Measurements from ENCODE around the gene ZNF521.

ZNF521 gene

DNA sequence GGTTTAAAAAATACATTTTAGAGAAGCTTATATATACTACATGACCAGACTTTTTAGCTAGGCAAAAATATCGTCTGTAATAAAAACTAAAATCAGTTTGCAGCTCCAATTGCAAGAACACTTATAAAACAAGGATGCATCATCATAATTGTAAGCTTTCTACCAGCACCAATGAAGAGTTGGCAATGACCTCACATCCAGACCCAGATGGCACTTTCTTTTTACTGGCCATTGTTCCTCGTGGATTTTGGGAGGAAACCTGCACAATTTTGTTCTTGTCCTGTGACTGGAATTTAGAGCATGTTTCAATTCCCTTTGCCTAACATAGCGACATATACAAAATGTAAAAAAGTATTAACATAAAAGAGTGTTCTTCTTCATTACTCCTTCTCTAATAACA, 174.3 kb downstream of the ZNF521 start:
- Histone ChIP-seq H3K27me3 (ENCODE audit: insufficient read depth, low read length) (no peaks in the 10 kb centered on the region), H3K27ac (ENCODE audit: low read depth, low read length) (no peak overlapping the region), H3K36me3 (ENCODE audit: insufficient read depth, low read length) (no peaks in the 10 kb centered on the region), H3K4me3 (ENCODE audit: low read length) (no peak overlapping the region), H3K9ac (ENCODE audit: low read depth, low read length) (no peak overlapping the region), H3K4me1 (ENCODE audit: insufficient read depth, low read length) (peaks cover 18% of the 10 kb centered on the region; the same call in 1 of the 2 replicates), H3K9me3 (ENCODE audit: insufficient read depth, low read depth, low read length) (no peaks in the 10 kb centered on the region)
- 95% methylated on average over 2 of the region's 3 CpGs for WGBS

DNA sequence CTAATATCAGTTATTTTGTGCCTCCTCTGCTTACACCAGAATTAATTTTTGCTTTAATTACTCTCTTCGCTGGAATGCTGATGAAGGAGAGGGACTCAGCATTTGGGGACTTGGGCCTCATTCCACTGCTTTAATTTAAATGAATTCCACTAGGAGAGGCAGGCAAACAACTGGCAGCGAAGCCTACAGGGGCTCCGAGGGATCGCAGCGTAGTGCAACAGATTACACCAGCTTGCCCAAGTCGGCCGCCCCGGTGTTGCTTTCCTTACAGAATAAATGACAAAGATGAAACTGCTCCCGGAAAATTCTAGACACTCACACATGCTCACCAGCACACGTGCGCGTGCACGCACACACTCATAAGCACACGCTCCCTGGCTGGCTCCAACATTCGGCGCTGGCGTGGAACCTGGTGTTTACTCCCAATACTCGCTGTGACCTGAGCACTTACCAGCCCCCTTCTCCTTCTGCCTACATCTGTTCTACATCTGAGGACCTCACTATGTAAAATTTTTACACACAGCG, 175.4 kb downstream of the ZNF521 start:
- no peak overlapping the region for H3K27ac ChIP-seq (ENCODE audit: low read depth, low read length)
- H3K27me3 ChIP-seq (ENCODE audit: insufficient read depth, low read length), result no peaks in the 10 kb centered on the region
- H3K36me3 ChIP-seq (ENCODE audit: insufficient read depth, low read length), result no peaks in the 10 kb centered on the region
- no peaks in the 10 kb centered on the region for H3K9me3 ChIP-seq (ENCODE audit: insufficient read depth, low read depth, low read length)
- H3K4me3 ChIP-seq (ENCODE audit: low read length), result no peak overlapping the region
- H3K4me1 ChIP-seq (ENCODE audit: insufficient read depth, low read length), result peaks cover 18% of the 10 kb centered on the region; the same call in 1 of the 2 replicates
- 96% methylated on average over 19 of the region's 19 CpGs for WGBS
- no peak overlapping the region for H3K9ac ChIP-seq (ENCODE audit: low read depth, low read length)

DNA sequence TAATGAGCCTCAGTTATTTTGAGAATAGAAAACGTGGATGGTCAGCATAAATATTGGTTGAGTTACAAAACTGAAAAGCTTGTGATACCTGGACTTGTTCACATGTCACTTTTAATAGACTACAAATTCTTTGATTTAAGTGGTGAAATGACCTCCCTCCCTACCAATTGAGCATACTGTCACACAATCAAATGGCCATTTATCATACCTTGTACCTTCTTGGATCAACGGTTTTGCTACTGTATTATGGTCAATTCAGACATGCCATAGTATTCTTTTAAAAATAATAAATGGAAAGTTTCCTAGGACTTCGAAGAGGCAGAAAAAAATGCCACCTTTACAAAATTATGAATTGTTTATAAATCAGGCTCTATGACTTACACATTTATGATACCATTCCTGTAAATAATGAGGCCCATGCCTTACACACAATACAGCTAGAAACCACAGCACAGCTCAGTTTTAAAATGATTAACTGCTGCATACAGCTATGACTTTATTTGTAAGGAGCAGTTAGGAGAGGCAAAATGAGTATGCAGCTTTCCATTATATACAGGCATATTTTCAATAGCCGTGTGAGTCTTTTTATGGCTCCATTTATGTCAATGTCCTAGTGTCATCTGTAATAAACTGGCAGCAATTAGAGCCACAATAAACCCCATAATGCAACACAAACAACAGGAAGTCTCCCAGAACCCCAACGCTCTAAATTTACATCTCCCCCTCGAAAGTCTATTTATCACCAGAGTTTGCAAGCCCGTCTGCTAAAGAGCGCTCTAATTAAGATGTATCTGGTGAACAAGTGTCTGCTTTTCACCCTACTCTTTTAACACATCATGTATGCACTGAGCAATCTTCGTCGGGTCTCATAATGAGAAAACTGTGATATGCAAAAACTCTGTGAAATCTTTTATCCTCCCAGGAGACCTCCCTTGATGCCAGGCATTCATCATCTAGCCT, 176.1 kb downstream of the ZNF521 start:
- no peaks in the 10 kb centered on the region for H3K27me3 ChIP-seq (ENCODE audit: insufficient read depth, low read length)
- no peak overlapping the region for H3K27ac ChIP-seq (ENCODE audit: low read depth, low read length)
- peaks cover 15% of the 10 kb centered on the region; the same call in 1 of the 2 replicates for H3K4me1 ChIP-seq (ENCODE audit: insufficient read depth, low read length)
- no peak overlapping the region for H3K4me3 ChIP-seq (ENCODE audit: low read length)
- no peak overlapping the region for H3K9ac ChIP-seq (ENCODE audit: low read depth, low read length)
- no peaks in the 10 kb centered on the region for H3K36me3 ChIP-seq (ENCODE audit: insufficient read depth, low read length)
- H3K9me3 ChIP-seq (ENCODE audit: insufficient read depth, low read depth, low read length), result no peaks in the 10 kb centered on the region
- 95% methylated on average over 9 of the region's 10 CpGs for WGBS

DNA sequence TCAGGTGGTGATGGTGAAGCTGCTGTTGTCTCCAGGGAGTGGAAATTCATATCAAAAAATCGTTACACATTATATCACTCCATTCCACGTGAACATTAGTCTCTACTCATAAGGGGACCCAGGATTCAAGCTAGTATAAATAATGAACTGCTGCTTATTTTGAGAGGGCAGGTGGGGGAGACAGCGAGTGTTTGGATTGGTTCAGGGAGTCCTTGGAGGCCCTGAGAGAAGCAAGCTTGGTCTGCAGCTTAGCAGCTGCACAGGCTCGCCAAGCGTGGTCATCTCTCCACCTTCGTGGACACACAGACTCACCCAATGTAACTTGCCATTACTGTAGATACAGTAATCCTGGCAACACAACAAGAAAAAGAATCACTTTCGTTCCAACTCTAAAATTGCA, 177.6 kb downstream of the ZNF521 start:
- H3K4me3 ChIP-seq (ENCODE audit: low read length), result no peak overlapping the region
- H3K36me3 ChIP-seq (ENCODE audit: insufficient read depth, low read length), result no peaks in the 10 kb centered on the region
- H3K27ac ChIP-seq (ENCODE audit: low read depth, low read length), result no peak overlapping the region
- WGBS, result 97% methylated on average over 5 of the region's 7 CpGs
- H3K27me3 ChIP-seq (ENCODE audit: insufficient read depth, low read length), result no peaks in the 10 kb centered on the region
- H3K4me1 ChIP-seq (ENCODE audit: insufficient read depth, low read length), result peaks cover 12% of the 10 kb centered on the region; the same call in 1 of the 2 replicates
- H3K9ac ChIP-seq (ENCODE audit: low read depth, low read length), result no peak overlapping the region
- H3K9me3 ChIP-seq (ENCODE audit: insufficient read depth, low read depth, low read length), result no peaks in the 10 kb centered on the region

DNA sequence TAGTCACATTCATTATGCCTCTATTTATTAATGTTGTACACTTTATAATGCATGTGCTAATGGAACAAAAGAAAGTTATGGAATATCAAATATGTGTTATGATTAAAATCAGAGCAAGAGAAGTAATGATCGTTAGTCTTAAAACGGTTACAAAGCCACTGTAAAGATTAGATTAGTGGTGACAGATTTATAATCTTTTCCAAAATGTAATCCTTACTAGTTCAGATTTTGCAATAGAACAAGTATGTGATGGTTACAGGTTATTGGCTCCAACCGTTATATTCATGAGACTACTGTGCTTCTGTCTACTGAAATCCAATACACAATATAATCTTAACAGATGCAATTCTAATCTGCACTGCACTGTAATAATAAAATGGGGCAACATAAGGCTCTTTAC, 180.6 kb downstream of the ZNF521 start:
- no peak overlapping the region for H3K4me3 ChIP-seq (ENCODE audit: low read length)
- no peaks in the 10 kb centered on the region for H3K27me3 ChIP-seq (ENCODE audit: insufficient read depth, low read length)
- H3K4me1 ChIP-seq (ENCODE audit: insufficient read depth, low read length), result peaks cover 5% of the 10 kb centered on the region; the same call in 1 of the 2 replicates
- no peaks in the 10 kb centered on the region for H3K9me3 ChIP-seq (ENCODE audit: insufficient read depth, low read depth, low read length)
- no peak overlapping the region for H3K9ac ChIP-seq (ENCODE audit: low read depth, low read length)
- H3K36me3 ChIP-seq (ENCODE audit: insufficient read depth, low read length), result no peaks in the 10 kb centered on the region
- H3K27ac ChIP-seq (ENCODE audit: low read depth, low read length), result no peak overlapping the region
- WGBS, result 86% methylated on average over 2 of the region's 3 CpGs

DNA sequence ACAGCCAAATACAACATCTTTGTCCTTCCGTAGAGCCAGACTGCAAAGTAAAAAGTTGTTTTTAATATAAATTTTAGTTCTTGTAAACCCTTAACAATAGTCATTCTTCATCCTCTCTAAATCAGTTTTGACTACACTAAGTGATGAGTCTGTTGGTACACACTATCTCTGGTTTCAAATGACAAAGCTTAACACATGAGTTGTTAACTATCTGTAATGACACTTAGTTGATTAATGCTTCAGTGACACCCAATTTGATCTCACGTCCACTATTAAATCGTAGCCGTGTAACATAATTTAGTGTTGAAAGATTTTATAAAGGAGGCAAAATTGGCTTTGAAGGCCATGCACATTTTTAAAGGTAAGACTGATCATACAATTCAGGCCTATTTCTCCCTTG, 181.6 kb downstream of the ZNF521 start:
- H3K27ac ChIP-seq (ENCODE audit: low read depth, low read length), result no peak overlapping the region
- no peak overlapping the region for H3K9ac ChIP-seq (ENCODE audit: low read depth, low read length)
- no peak overlapping the region for H3K4me3 ChIP-seq (ENCODE audit: low read length)
- no peaks in the 10 kb centered on the region for H3K9me3 ChIP-seq (ENCODE audit: insufficient read depth, low read depth, low read length)
- no peaks in the 10 kb centered on the region for H3K27me3 ChIP-seq (ENCODE audit: insufficient read depth, low read length)
- H3K4me1 ChIP-seq (ENCODE audit: insufficient read depth, low read length), result peaks cover 5% of the 10 kb centered on the region; the same call in 1 of the 2 replicates
- WGBS, result 96% methylated on average over 3 of the region's 4 CpGs
- H3K36me3 ChIP-seq (ENCODE audit: insufficient read depth, low read length), result no peaks in the 10 kb centered on the region

DNA sequence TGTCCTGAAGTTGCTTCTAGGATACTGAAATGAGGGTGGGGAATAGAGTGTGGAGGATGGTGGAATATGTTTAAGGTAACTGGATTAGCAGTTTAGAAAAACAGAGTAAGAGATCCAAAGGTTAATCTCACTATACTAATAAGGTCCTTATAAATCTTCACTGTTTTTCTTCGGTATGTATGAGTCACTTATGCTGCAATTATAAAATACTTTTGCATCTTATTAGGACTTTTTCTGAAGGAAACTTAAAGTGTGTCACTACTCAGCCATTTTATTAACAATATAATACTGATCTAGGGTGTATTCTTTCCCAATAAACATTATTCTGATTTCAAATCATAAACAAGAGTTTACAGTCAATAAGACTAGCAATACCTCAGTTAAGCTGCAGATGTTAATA, 182.3 kb downstream of the ZNF521 start:
- no peak overlapping the region for H3K4me3 ChIP-seq (ENCODE audit: low read length)

DNA sequence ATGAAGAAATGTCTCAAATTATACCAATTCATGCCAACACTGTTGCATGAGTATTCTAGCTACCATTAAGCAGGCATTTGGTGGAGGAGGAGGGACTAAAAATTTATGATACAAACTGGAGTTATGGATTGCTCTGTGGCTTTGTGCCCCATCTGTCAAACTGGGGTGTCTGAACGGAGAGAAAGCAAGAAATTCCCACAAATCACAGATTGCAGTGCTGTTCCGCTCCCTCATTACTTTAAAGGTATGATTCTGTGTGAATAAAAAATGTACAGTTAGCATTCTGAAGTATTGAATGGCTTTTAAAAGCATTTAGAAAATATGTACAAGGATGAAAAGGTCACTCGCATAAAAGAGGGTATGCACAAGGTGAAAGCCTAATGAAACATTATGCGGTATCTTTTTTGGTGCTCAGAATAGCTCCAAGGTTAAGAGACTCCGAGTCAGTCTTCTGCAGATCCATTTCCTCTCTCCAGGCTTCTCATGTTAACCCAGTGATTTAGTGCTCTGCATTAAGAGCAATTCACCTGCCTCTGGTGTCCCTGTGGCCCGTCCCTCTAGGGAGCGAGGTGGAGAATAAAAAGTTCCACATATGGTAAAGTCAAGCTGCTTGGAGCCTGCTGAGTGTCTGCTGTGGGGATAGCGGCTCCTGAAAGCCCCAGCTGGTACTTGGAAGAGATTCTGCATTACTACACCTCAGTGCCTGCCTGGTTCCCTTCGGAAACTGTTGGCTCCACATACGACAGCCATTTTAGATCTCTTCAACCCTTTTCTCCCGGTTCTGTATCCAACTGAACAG, 184.2 kb downstream of the ZNF521 start:
- no peaks in the 10 kb centered on the region; the same call in 1 of the 2 replicates for H3K4me1 ChIP-seq (ENCODE audit: insufficient read depth, low read length)
- H3K36me3 ChIP-seq (ENCODE audit: insufficient read depth, low read length), result no peaks in the 10 kb centered on the region
- H3K4me3 ChIP-seq (ENCODE audit: low read length), result no peak overlapping the region
- H3K27ac ChIP-seq (ENCODE audit: low read depth, low read length), result no peak overlapping the region
- H3K9ac ChIP-seq (ENCODE audit: low read depth, low read length), result no peak overlapping the region
- H3K9me3 ChIP-seq (ENCODE audit: insufficient read depth, low read depth, low read length), result no peaks in the 10 kb centered on the region
- WGBS, result 78% methylated on average over 11 of the region's 11 CpGs
- H3K27me3 ChIP-seq (ENCODE audit: insufficient read depth, low read length), result no peaks in the 10 kb centered on the region

More for the DNA sequence above, 182.3 kb downstream of the ZNF521 start:
- Histone ChIP-seq H3K9ac (ENCODE audit: low read depth, low read length) (no peak overlapping the region), H3K4me1 (ENCODE audit: insufficient read depth, low read length) (peaks cover under 1% of the 10 kb centered on the region; the same call in 1 of the 2 replicates), H3K9me3 (ENCODE audit: insufficient read depth, low read depth, low read length) (no peaks in the 10 kb centered on the region), H3K27me3 (ENCODE audit: insufficient read depth, low read length) (no peaks in the 10 kb centered on the region), H3K27ac (ENCODE audit: low read depth, low read length) (no peak overlapping the region), H3K36me3 (ENCODE audit: insufficient read depth, low read length) (no peaks in the 10 kb centered on the region)
- WGBS, result no CpG with 5 or more reads among the region's 1 CpG

DNA sequence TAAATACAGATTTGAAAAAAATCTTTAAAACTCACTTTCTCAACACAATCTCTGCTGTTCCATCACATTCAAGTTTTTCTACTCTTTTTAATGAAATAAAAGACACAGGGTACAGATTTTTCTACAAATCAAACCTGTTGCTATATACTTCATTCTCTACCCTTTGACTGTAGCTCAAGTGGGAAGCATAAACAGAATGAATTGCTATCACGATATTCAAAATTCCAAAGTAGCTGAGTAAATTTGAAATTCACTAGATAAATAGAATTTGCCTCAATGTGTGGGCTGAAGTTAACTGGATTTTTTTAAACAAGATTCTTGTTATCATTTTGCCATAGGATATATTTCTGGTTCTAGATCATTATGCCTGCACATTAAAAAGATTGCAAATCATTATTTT, 185.9 kb downstream of the ZNF521 start:
- WGBS, result 100% methylated on average over 1 of the region's 1 CpG
- Histone ChIP-seq H3K27ac (ENCODE audit: low read depth, low read length) (no peak overlapping the region), H3K36me3 (ENCODE audit: insufficient read depth, low read length) (no peaks in the 10 kb centered on the region), H3K4me3 (ENCODE audit: low read length) (no peak overlapping the region), H3K4me1 (ENCODE audit: insufficient read depth, low read length) (no peaks in the 10 kb centered on the region; the same call in 1 of the 2 replicates), H3K27me3 (ENCODE audit: insufficient read depth, low read length) (no peaks in the 10 kb centered on the region), H3K9me3 (ENCODE audit: insufficient read depth, low read depth, low read length) (no peaks in the 10 kb centered on the region), H3K9ac (ENCODE audit: low read depth, low read length) (no peak overlapping the region)

DNA sequence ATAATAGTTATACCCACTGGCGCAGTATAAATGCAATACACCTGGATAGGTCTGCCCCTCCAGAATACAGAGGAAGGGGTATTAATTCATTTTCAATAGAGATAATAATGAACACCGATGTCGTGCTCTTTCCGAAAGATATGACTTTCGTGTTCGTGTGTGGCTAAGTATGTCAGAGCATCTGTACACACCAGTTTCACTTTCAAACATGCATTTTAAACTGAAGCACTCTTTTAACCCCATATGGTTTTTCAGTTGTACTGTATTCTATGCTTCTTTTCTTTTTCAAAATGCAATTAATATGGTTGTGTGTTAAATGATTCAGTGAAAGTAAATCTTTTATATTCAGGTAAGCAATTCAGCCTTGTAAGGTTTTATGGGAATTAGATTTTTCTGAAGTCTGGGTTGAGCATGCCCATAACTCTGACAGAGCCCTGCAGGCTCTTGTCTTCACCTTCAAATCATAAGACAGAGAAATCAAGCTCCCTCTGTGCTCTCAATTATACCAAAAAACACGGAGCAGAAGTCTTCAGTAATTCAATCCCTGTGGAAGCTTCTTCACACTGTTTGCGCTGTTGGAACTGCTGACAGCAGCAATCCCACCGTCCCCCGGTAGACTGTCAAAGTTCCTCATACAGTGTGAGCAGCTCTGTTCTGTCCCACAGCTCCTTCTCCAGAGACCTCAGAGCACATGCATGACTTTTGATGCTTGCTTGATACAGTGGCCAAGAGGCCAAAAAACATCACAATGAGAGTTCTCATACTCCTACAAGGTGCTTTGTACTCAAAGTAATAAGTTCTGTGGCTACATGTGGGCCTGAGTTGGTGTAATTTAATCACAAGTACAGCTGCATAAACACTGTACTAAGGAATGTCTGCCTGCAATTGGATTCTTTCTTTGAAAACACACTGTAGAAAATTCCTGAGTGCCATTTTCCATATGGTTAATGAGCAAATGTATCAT, 186.8 kb downstream of the ZNF521 start:
- no peak overlapping the region for H3K9ac ChIP-seq (ENCODE audit: low read depth, low read length)
- no peaks in the 10 kb centered on the region for H3K27me3 ChIP-seq (ENCODE audit: insufficient read depth, low read length)
- H3K27ac ChIP-seq (ENCODE audit: low read depth, low read length), result no peak overlapping the region
- 93% methylated on average over 10 of the region's 10 CpGs for WGBS
- no peaks in the 10 kb centered on the region for H3K36me3 ChIP-seq (ENCODE audit: insufficient read depth, low read length)
- no peak overlapping the region for H3K4me3 ChIP-seq (ENCODE audit: low read length)
- no peaks in the 10 kb centered on the region for H3K9me3 ChIP-seq (ENCODE audit: insufficient read depth, low read depth, low read length)
- no peaks in the 10 kb centered on the region; the same call in 1 of the 2 replicates for H3K4me1 ChIP-seq (ENCODE audit: insufficient read depth, low read length)

Measured in HUES64 (cell line).